Measurements from ENCODE around the gene NR3C1.

Gene NR3C1

DNA sequence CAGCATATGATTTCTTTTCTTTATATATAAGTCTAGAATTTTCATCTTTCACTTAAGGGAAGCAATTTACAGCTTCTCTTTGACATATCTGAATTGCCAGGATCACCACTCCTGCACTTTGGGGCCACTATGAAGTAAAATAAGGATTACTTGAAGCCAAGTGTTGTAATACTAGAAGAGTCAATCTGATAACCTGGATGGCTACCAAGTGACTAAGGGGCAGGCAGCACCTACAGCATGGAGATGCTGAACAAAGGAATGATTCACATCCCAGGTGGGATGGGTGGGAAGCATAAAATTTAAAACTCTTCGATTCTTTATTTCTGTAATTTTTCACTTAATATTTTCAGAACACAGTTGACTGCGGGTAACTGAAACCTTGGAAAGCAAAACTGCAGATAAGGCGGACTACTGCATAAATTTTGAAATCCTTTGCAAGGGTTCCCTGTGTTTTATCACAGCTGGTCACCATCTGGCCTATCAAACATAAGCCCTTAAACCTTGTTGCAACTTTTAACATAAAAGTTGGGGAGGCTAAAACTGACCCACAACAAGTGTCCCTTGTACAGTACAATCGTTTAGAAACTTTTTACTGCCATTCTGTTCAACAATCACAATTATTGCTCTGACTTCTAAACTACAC lies 31.2 kb downstream of the NR3C1 start:
- in situ Hi-C loops (cut with MboI; ENCODE audit: low sequenced_read_pairs) = no loop called here

DNA sequence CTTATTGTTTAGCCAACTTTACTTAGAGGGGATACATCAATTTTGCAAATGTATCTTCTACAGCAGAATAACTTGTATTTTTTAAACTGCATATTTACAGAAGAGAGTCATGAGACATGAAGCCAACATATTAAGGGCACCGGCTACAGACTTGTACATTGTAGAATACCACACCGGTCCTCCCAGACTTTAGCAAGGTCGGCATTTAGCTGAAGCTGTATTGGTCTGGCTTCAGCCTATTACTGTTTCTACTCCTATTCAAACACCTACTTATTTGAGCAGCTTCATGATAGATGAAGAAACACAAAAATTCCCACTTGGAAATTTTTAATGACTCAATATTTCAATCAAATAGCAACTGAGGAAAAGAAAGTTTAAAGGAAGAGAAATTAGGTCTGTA lies 33.0 kb downstream of the NR3C1 start:
- in situ Hi-C loops (cut with MboI; ENCODE audit: low sequenced_read_pairs) = no loop called here

DNA sequence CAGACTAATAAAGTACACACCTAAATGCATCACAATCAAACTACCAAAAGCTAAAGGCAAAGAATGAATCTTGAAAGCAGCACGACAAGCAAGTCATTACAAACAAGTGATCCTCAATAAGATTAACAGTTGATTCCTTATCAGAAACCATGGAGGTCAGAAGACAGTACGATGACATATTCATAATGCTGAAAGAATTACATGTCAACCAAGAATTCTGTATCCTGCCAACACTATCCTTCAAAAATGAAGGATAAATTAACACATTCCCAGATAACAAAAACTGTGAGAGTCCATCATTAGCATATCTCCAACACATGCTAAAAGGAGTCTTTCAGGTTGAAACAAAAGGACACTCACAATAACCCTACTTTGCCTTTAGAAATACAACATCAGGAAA lies 39.4 kb downstream of the NR3C1 start:
- in situ Hi-C loops (cut with MboI; ENCODE audit: low sequenced_read_pairs) = no loop called here

DNA sequence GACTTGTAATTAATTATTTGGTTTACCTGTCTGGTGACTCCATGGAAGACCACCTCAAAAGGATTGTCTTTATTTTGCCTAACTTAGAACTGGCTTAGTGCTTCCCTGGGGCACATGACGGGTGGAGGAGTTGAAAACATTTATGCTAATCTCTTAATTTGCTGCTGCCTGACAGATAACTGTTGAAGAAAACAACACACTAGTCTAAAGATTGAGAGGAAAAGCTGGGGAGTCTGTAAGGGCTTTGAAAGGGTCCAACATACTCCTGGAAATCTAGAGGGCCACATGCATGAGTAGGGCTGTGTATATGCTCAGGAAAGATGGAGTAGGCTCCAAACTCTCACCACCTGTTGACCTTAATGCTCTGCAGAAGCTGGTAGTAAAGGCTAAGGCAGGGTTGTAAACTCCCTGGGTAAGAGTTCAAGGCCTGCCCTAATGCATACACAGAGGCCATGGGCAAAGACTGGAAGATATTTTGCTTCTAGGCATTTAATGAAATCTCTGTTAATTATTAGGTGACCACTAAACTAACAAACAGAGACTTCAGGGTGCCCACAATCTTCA lies 40.7 kb downstream of the NR3C1 start:
- in situ Hi-C loops (cut with MboI; ENCODE audit: low sequenced_read_pairs) = no loop called here

DNA sequence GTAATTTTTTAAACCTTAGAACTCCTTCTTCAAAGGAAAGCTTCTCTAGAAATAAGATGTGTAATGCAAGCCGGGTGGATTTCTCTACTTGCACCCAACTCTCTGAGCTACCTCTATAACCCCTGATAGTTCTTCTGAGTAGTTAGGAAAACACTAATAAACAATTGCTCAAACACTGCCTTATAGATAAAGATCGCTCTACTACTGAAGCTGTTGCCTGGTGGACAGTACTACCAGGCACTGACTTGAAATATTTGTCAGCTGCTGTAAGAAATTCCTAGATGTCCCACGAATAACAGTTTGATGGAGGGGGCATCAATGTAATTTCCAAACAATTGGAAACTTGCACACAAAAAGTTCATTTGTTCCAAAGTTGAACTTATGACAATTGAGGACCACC lies 42.0 kb downstream of the NR3C1 start:
- in situ Hi-C loops (cut with MboI; ENCODE audit: low sequenced_read_pairs) = no loop called here

DNA sequence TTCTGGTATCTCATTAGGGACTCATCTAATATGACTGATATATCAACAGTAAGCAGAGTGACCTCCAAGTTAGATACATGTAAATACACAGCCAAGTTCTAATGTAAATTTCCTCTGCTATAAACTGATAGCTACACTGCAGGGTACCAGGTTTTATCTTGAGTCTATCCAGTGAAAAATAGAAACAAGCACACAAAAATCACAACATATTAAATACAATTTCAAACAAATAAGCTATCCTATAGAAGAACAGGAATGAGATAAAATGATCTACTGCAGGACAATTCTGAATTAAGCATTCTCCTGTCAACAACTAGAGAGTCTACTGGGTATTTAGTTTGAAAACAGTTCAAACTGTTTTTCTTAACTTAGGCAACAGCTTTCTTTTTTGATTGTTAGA lies 42.7 kb downstream of the NR3C1 start:
- in situ Hi-C loops (cut with MboI; ENCODE audit: low sequenced_read_pairs) = no loop called here

DNA sequence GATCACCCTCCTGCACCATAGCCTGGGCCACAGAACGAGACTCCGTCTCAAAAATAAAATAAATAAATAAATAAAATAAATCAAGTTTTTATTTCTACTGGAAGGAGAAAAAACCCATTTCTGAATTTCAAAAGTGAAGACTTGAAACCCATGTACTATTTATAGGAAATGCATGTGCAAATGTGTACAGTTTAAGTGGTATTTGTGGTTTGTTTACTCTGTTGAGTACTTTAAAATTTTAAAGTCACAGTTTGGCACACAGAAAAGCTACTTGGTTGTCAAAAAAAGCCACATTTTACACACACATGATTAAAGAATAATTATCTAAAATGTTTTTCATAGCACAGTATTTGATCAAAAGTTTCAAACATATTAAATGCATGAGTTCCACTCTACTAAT lies 43.6 kb downstream of the NR3C1 start:
- in situ Hi-C loops (cut with MboI; ENCODE audit: low sequenced_read_pairs) = no loop called here

DNA sequence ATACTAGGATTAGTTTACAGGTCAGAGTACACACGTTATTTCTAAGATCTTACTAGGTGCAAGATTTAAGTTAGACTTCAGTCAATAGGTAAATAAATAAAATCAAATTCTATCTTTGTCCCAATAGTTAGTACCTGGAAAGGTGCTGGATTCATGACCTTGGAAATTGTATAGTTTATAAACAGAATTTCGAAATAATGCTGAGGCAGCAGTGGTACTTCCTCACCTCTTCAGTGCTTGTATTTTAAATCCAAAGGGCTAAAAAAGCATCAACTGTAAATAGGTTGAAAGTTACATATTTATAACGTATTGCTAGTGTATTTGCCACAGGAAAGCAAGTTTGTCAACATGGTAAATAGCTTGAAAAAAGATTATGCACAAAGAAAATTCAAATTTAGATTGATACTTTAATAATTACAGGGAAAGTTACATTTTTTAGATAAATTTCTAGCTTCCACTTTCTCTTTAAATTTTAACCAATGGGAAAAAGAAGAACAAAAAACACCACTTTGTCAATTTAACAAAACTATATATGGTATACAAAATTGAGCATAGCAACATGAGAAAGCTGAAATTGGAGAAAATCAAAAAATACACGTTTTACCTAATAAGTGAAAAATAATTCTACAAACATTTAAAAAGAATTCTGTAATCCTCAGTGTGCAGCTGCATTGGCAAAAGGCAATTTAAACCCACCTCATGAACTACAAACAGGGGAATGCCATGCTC lies 46.5 kb downstream of the NR3C1 start:
- in situ Hi-C loops (cut with MboI; ENCODE audit: low sequenced_read_pairs) = no loop called here

DNA sequence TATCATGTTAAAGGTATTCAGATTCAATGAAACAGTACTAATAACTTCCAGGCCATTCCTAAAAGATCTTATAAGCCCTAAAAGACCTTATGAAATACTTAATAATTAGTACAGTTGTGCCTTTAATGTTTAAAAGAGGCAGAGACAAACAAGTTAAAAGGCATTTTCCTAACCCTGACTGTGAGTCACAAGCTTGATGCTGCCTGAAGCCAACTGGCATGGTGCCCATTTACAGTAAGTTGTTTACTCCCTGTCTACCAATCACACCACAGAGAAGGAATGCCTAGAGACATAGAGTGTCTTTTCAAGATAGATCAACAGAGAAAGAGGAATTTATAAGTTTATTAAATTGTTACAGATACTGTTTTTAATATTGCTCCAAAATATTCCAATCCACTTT lies 47.8 kb downstream of the NR3C1 start:
- in situ Hi-C loops (cut with MboI; ENCODE audit: low sequenced_read_pairs) = no loop called here

DNA sequence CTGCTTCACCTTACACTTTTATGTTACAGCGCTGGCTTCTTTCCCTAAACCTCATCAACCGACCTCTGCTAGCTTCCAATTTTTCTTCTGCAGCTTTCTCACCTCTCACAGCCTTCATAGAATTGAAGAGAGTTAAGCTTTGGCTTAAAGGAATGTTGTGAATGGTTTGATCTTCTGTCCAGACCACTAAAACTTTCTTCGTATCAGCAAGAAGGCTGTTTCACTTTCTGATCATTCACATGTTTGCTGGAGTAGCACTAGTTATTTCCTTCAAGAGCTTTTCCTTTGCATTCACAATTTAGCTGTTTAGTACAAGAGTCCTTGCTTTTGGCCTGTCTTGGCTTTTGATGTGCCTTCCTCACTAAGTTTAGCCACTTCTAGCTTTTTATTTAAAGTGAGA lies 49.5 kb downstream of the NR3C1 start:
- in situ Hi-C loops (cut with MboI; ENCODE audit: low sequenced_read_pairs) = no loop called here

DNA sequence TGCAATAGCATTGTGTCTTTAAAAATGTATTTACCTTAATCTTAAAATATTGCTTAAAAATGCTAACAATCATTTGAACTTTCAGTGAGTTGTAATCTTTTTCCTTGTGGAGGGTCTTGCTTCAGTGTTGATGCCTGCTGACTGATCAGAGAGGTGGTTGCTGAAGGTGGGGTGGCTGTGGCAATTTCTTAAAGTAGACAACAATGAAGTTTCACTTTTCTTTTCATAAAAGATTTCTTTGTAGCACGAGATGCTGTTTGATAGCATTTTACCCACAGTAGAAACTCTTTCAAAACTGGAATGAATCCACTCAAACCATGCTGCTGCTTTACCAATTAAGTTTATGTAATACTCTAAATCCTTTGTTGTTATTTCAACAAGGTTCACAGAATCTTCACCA lies 50.8 kb downstream of the NR3C1 start:
- in situ Hi-C loops (cut with MboI; ENCODE audit: low sequenced_read_pairs) = no loop called here

DNA sequence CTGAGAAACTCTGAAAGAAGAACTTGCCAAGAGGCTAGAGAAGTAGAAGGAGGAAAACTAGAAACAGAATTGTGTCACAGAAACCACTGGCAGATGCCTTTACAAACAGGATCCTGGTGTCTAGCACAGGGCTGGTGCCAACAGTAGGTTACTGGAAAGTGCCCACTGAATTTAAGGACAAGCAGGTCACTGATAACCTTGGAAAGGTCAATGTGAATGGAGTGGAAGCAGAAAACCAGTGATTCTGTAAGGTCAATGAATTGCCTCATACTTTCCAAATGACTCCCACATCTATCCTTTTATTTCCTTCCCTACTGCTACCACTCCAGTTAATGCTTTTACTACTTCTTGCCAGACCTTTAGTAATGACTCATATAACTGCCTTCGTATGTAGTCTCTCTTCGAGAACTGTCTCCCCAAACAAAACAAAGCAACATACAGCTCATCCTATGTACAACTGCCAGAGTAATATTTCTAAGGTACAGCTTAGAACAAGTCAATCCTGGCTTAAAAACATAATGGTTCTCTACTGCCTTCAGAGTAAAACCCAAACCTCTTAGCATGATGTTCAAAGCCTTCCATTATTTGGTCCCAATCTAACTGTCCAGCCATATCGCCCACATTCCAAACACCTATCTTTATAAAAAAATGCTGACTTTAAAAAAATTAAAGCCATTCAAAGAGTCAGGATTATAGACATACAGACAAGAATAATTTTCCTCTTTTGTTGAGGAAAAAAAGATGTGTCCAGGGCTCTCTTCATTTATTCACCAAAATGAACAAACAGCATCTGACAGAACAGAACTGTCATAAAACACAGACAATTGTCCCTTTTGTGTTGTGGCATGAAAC lies 52.5 kb downstream of the NR3C1 start:
- in situ Hi-C loops (cut with MboI; ENCODE audit: low sequenced_read_pairs) = no loop called here

DNA sequence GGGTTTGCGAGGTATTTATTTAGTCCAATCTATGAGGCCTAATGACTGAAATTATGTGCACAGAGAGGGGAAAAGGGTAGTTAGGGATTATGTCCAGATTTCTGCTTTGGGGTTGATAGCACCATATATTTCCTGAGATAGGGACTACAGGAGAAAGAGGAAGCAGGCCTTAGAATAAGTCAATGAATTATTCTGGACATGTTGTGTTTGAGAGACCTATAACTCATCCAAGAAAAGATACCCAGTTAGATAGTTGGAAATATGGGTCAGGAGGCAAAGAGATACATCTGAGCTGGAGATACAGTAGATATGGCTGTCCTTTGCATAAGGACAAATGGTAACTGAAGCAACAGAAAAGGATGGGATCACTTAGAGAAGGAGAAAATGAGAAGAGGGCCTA lies 53.1 kb downstream of the NR3C1 start:
- in situ Hi-C loops (cut with MboI; ENCODE audit: low sequenced_read_pairs) = no loop called here

DNA sequence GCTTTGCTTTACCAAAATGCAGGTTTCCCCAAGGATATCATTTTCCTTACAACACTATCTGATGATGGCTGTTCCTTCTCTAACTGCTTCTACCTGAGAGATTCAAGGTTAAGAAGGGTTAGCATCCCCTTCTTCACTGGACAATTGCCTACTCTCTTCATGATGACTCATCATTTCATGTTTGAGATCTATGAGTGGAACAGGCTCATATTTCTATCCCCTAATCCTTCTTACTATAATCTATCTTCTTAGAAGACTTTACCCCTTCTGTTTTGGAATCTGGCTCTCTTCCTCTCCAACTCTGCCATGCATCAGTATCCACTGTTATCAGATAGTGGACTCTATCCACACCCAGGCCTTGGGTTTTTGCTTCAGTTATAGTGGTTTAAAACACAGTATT lies 54.3 kb downstream of the NR3C1 start:
- in situ Hi-C loops (cut with MboI; ENCODE audit: low sequenced_read_pairs) = no loop called here

DNA sequence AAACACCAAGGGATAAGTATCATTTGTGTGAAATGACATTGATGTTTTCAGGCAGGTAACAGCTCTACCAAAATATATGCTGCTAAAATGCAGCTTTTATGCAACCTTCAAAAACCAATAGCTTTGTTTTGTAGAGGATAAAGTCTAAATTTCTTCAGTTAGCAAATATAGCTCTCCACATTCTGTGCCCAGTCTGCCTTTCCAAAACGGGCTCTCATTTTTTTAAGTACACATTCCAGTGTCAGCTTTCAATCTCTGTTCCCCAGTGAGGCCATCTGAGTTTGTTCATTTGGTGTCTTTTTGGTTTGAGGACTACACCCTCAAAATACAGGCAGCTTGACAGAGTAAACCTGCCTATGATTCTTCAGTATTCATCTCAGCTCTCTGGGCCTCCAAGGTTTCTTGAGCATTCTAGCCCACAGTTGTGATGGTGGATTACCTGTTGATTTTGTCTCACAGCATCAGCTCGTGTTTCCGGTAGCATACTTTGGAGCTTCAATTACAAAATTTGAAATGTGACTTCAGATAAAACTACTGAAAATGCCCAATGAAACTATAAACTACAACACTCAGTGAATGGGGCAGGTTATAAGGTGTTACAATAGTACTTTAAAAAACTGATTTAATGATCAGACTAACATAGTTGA lies 55.7 kb downstream of the NR3C1 start:
- in situ Hi-C loops (cut with MboI; ENCODE audit: low sequenced_read_pairs) = no loop called here

DNA sequence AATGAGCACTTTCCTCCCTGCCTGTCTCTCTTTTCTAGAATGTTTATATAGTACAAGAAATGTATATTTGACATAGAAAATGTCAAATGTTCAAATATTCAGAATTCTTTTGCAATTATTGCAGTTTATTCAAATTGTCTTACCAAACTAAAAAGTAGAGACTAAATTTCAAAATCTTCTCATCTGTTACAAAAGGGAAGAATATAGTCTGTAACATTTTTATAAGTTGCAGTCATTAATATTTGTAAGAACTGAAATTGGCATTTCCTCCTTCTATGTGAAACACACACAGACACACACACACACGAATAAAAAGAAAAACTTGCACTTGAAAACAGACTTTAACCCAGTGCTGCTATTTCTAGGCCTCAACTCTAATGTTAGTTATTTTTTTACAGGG lies 56.4 kb downstream of the NR3C1 start:
- in situ Hi-C loops (cut with MboI; ENCODE audit: low sequenced_read_pairs) = no loop called here

DNA sequence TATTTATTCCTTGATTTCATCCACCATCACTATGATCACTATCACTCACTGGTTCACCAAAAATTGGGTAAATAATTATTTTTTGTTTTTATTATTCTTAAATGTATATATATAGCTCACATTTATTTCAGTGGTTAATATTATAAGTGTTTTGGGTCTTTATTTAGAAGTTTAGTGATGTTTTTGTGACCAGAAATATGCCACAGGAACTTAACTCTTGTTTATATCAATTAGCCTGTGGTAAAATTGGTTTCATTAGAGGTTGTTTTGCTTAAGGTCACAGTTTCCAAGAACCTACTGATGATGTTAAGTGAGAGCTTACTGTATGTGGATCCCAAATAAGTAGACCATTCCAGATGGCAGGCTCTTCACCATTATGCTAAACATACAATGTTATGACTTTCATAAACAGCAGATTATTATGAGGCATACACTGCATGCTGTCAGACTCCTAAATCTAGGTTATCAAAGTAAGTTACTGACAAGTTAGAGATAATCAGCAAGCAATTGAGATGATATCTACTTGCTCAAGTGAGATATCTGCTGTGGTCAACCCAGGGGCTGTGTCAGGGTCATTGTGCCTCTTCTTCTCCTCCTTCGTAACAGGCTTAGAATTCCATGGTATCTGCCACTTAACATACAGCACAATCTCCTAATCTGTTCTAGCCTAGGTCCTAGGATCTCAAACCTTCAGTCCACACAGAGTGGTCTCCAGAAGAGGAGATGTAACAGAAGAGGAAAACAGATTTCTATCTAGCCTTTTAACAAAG lies 57.6 kb downstream of the NR3C1 start:
- in situ Hi-C loops (cut with MboI; ENCODE audit: low sequenced_read_pairs) = no loop called here

DNA sequence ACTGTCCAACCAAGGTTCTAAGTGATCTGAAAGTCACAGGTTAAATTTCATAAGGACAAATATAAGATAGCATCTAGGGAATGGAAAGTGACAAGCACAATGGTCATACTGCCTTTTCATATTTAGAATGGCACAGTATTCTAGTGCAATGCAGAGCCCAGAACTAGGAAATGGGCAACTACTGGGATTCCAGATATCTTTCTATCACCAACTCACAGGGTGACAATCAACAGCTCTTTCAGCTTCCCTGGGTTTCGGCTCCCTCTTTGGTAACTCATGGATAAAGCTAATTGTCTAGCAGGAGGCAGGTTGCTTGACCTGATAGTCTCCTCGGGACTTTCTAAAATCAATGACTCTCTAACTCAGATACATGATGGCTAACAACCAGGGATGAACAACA lies 60.4 kb downstream of the NR3C1 start:
- in situ Hi-C loops (cut with MboI; ENCODE audit: low sequenced_read_pairs) = no loop called here

DNA sequence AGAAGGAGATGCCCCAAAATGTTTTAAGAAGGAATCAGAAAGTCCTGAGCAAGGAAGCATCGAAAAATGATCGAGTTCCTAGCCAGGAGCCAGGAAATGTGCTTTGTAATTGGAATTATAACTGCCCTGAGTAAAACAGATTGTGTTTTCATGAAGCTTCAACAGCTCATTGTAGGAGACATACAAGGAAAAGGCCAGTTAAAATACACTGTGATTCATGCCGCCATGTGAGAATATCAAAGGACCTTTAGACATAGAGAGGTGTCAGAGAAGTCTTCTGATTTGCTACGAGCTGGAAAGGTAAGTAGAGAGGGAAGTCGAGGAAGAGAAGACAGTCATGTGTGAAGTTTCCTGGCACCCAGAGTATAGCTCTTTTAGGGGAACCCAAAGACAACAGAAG lies 60.9 kb downstream of the NR3C1 start:
- in situ Hi-C loops (cut with MboI; ENCODE audit: low sequenced_read_pairs) = no loop called here

DNA sequence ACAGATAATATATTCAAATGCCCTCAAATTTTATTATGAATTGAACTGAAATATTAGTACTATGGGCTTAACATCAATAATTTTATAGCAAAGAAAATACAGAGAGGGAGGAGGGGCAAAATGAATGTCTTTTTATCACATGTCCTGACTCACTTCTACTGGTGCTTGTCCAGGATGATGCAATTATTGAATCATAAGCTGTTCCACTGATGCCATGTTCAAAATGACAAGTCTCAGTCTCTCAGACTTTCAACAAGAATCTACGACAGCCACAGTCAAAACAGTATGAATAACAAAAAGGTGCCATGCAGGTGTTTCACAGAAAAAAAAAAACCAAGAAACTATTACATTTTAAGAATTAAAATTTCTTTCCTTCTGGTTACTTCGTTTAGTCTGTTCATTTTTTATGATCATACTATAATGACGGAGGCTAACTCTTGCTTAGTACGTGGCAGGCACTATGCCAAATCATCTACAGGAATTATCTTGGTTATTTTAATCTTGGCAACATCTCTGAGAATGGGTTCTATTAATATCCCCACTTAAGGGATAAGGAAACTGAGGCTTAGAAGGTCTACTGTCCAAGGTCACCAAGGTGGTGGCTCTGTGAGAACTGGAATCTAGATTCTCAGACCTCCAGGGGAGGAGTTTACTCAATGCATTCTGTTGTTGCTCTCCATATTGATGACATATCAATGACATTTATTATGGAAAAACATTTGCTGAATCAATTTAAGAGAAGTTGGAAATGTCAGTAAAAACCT lies 61.5 kb downstream of the NR3C1 start:
- in situ Hi-C loops (cut with MboI; ENCODE audit: low sequenced_read_pairs) = no loop called here

All from HL-60/S4 (cell line).